Stimulated activated CD4-positive, alpha-beta T cell treated with anti-CD3 and anti-CD28 coated beads, Interleukin-1b, Interleukin-23, amount 100 ng/mL, for 1 hour (primary cell): Measurements from ENCODE around the gene PPM1F.

Experiments used
- DNase-seq, 2 donors: peaks; one replicate each; pipeline ENCODE4 v3.0.0-alpha.2; 2020; ENCODE audit warnings: low read depth in 2 of 2

PPM1F gene

DNA sequence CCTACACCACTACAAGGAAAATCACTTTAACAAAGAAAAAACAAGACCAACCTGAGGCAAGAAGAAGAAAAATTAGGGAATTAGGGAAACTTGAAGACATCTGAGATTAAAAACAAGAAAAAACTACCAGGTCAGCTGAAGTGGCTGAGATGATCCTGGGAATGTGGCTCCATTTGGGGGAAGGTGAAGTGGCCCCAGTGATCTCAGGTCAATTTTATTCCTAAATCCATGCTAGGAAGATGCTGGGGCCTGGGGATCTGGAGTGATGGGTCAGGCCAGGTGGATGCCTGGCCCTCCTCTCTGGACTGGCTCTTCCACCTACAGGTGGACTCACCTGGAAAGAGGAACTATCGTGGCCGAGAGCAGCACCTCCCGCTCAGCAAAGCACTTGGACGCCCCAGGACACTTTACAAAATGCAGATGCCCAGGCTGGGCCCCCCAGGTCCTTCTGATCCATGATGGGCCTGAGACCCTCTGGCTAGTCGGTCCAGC lies 23.3 kb upstream of the PPM1F start:
- DNase-seq: no peak

DNA sequence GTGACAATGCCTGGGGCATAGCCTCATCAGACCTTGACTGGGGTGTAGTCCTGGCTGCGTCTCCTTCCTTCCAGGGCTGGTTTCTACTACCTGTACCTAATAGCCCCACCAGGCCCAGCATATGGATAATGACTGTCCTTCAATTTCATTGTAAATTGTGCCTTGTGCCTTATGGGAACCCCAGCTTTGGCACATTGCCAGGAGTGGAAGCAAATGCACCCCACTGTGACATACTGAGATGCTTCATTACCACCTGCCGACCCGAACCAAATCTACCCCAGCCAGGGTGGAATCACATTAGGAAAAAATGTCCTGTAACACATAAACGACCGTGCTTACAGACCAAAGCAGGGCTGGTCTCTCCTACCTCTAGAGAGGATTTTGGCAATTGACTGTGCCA lies 22.6 kb upstream of the PPM1F start:
- DNase-seq: no peak

DNA sequence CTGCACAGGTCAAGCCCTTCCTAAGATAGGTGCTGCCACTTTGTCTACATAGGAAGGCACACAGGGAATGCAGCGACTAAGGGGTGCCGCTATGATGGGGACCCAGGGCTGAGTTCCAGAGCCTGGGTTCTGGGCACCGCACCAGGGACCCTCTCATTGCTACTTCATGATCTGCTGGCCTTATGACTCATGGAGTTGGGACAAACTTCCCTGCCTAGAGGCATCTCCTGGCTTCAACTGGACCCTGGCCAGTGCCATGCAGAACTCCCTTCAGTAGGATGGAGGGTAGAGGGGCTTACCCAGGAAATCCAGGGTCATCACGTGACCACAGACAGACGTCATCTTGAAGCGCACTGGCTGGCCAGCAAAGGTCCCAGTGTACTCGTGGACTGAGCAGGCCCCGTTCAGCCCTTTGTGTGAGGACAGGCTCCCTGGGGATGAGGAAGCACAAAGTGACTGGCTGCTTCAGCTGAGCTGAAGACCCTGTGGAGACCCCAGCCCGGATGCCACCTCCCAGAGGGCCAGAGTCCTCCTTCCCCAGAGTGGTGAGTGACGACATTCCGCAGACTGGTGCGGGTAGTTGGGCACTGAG lies 21.5 kb upstream of the PPM1F start:
- DNase-seq: no peak

DNA sequence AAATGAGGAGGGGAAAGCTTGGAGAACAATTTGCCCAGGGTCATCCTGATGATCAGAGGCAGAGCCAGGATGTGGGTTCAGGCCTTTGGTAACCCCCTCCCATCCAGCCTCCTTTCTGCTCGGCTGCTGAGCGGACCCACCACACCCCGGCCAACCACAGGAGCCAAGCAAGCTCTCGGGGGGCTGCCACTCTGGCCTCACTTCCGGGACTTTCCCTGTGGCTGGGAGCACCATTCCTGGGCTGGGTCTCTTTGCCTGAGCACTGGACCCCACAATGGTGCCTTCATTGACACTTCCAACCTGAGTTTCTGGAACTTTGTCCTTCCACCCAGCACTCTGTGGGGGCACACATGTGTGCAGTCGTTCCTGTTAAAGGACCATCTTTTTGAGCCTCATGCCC lies 20.2 kb upstream of the PPM1F start:
- DNase-seq: no peak

DNA sequence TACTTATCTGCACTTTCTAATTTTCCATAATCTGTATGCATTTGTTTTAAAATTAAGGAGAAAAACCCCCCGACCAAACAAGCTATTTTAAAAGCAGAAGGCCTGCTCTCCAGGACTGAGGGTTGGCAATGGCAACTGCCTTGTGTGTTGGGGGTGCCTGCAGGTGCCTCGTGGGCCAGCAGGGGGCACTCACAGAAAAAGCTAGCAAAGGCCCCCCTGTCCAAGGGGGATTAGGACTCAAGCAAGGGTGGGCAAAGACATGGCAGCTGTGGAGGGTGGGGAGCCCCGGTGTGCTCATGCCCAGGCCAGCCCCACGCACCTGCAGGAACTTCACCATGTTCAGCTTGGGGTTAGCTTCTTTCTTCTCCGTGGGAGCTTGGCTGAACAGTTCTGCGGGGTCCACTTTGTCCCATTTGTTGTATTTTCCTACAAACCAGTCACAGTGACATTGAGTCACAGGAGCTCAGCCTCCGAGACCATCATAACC lies 19.7 kb upstream of the PPM1F start:
- peak; percentile 8 to 31 for DNase-seq

DNA sequence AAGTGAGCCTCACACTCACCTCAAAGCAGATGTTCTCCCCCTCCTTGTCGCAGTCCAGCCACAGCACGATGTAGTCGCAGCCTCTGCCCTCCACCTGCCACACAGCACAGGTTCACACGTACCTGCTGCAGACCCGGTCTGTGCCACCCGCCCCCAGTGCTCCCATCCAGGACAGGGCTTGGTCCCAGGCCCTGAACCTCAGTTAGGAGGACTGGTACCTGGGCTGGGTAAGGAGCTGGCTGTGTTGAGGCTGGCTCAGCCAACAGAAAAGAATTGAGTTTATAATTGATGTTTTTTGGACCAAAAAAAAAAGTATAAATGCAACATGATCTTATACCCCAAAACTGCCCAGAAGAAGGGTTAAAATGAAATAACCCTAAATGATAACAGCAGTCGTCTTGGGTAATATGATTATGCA lies 19.2 kb upstream of the PPM1F start:
- no peak for DNase-seq

DNA sequence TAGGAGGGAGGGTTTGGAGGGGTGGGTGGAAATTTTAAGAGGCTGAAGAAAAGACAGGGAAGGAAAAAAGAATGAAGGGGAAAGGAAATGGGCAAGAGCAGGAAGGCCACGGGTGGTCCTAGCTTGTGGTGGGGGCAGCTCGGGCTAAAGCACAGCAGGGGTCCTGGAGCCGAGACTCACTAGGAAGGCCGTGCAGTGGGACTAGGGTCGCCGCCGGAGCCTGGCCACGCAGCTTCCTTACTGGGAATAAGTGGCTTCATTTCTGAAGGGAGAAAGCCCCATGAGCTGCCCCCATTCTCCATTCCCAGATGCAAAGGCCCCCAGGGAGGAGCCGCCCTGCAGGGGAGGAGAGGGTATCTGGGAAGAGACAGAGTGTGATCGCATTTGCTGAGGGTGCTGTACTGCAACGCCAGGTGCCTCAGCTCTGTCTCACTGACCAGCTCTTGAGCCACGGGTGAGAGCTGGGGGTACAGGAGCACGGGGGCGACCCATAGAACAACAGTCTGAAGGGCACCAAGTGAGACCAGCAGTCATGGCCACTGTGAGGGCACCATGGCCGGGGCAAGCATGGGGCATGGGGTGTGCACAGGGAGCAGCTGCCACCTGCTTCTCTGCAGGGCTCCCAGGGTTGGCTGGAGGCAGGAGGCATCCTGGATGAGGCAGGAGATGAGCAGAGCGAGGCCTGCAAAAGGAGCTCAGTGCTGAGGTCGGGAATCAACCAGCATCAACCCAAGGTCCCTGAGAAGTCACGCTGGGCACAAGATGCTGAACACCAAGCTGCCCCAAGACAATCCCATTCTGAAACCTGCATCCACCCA lies 18.4 kb upstream of the PPM1F start:
- DNase-seq: no peak

DNA sequence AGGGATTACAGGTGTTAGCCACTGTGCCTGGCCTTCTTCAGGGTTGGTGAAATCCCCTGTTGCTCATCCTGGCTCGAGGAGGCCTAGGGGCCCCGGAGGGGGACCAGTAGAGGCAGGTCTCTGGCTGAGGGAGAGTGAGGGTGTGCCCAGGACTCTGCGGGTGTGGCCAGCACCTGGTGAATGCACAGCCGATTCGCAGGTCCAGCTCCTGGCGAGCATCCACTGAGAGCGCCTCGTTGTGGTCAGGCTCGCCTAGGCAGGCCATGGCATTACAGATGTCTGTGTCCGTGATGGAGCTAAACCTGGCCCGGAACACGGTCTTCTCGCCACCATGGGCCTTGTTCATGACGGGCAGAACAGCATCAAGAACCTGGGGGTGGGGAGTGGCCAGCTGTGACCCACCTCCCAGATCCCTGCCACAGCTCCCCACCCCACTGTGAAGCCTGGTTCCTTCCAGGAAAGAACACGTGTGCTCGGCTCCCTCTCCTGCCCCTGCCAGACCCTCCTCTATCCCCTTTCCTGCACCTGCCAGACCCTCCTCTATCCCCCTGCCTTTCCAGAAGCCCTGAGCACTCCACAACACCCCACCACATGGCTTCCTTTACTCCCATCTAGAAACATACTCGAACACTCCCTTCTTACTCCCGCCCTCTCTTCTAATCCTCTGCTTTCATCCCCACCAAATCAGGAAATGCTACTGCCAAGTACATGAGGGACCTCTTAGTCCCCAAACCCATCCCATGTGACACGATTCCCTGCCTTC lies 17.6 kb upstream of the PPM1F start:
- DNase-seq: no peak

DNA sequence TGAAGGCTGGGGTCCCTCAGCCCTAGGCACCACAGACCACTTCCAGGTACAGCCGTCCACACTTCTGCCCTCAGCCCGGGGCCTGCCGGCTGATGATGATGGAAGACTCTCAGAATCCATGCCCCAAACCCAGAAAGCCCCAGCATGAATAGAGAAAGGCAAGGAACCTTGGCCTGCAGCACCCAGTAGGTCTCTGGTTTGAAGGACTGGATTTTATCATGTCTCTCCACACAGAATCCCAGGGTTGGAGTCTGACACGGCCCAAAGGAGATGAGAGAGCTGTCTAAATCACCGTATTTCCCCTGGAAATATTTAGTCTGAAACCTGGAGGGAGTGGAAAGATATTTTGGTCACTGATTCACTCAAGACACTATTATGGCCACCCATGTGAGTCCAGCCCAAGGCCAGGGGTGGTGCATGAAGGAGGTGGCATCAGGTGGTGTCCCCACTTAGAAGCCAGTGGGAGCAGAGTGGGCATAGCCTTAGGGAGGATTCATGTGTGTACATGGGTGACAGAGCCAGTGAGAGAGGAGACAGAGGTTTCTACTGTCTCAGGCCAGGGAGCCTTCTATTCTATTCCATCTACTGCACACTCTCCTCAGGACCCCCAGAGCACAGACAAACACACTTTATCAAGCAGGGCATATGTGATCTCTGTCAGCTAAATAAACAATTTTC lies 15.9 kb upstream of the PPM1F start:
- DNase-seq: no peak

DNA sequence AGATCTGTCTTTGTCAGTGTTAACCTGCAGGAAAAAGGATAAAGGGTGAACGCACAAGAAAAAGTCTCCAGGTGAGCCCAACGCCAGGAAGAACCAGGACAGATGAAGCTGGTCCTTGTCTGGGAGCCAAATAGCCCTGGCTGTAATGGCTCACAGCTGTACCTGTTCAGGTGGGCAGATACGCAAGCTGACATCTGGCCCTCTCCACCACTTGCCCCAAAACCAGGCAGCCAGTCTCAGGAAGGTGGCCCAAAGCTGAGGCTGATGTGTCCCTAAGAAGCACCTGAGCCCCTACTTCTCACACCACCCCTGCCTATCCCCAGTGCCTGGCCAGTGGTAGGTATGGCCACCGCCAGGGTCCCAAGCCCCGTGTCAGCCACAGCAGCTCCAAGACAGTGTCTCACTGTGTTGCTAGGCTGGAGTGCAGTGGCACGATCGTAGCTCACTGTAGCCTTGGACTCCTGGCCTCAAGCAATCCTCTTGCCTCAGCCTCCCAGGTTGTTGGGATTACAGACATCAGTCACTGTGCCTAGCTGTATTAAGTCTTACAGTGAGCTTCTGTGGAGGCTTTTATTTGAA lies 15.1 kb upstream of the PPM1F start:
- no peak for DNase-seq

DNA sequence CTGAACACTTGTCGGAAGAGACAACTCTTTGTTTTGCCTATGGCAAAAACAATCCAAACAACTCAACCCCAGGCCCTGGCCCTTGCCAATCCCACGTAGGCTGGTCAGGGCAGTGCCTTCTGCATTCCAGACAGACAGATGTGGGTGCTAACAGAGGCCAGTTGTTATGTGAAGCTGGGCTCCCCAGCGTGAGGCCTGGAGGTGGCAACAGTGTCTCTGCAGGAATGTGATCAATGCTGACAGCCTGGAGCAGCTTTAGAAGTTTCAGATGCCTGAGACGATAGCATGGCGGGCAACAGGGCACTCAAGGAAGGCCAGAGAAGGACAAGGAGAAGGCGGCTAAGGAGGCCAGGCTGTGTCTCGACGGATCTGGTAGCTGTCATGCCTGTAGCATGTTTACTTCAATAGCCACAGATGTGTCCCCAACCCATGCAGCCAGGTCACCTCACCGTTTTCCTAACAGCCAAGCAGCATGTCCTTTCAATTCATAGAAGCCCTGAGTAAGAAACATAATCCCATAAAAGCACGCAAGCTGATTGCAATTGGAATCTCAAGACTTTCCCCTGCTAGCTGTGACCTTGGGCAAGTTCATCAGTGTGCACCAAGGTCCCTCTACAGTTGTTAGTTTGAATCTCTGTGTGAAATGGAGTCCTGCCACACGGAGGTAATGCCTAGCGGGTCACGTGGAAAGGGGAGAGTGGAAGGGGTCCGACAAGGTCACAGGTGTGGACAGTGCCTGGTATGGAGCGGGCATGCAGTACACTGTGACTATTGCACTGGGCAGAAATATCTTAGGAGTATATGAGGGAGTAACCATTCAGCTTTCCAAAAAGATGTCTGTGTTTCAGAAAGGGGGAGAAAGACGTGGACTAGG lies 14.2 kb upstream of the PPM1F start:
- no peak for DNase-seq

DNA sequence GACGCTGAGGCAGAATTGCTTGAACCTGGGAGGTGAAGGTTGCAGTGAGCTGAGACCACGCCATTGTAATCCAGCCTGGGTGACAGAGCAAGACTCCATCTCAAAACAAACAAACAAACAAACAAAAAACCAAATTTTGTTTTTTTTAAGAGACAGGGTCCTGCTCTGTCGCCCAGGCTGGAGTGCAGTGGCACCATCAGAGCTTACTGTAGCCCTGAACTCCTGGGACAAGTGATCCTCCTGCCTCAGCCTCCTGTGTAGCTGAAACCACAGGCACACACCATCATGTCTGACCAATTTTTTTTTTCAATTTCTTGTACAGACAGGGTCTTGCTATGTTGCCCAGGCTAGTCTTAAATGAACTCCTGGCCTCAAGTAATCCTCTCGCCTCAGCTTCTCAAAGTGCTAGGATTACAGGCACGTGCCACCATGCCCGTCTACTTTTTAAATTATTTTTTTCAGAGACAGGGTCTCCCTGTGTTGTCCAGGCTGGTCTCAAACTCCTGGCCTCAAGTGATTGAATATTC lies 13.2 kb upstream of the PPM1F start:
- DNase-seq: no peak

DNA sequence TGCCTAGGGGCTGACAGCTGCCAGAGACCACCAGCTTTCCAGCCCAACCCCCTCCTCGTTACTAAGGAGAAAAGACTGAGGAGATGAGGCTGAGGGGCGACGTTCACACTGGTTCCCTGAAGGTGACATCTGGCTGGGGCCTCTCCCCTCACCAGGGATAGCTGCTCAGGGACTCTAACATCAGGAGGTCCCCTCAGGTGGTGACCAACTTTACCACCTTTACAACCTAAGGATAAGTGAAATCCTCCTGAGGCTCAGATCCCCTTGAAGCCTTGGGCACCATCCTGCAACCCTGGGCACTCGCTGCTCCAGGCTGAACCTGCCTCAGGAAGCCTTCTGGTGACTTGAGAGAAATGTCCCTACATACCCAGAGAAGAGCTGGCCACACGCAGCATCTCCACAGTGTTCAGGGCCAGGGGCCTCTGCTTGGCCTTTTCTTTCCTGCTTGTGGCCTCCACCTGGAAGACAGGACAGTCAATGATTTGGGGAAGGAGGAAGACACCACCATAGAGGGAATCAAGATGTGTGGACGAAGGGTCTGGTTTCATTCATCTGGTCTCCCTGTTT lies 12.4 kb upstream of the PPM1F start:
- no peak for DNase-seq

DNA sequence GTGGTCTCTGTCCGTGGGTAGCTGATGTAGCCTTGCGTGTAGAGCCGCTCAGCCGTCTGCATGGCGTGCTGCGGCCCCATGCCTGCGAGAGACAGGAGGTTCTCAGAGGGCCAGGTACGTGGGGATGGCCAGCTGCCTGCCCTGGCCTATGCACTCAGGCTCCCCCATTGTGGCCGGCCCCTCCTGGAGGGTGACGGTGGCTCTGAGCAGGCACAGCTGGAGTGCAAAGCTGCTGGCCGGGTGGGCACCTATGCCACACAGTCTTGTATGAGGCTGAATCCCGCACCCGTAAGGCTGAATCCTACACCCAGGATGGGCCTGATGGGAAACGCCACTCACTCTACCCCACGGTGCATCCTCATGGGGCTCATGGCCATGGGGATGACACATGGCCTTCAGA lies 11.6 kb upstream of the PPM1F start:
- DNase-seq: no peak

DNA sequence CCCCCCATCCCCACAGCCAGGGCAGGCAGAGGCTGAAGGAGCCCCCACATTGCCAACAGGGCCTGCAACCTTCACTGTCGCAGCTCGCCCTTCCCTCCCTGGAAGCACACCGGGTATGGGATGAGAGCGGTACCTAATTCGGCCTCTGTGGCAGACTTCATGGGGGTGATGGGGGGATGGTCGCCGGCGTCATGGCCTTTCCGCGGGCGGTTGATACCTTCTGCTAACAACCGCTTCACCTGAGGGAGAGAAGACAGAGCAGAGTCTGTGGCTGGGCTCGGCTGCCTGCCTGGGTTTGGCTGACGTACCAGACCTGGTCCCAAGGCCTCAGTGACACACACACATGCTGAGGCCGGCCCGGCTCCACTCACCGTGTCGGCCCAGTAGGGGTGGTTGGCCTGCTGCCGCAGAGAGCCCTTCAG lies 11.2 kb upstream of the PPM1F start:
- no peak for DNase-seq

DNA sequence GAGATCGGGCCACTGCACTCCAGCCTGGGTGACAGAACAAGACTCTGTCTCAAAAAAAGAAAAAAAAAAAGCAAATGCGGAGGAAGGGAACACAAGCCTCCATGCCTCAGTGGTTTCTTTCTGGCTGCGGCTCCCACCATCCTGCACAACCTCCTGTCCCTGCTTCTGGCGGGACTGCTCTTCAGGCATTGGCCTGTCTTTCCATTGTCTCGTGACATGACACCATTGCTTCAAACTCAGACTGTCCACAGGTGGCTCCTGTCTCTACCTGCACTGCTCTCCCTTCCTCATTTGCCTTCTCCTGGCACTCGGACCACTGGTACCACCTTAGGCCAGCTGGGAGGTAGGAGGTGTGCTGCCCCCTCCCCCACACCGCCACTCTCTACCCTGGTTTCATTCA lies 10.6 kb upstream of the PPM1F start:
- no peak for DNase-seq

DNA sequence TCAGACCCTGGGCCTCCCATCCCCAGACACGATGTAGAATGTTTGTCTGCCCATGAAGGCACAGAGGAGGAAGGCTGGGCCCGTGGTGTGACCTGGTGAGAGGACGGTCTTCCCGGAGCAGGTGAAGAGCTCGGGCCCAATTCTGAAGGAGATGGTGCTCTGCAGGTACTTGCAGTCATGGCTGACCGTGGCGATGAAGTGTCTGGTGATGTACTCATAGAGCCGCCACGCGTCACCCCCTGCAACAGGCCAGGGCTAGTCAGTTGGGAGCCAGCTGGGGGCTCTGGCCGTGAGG lies 10.0 kb upstream of the PPM1F start:
- DNase-seq: no peak

DNA sequence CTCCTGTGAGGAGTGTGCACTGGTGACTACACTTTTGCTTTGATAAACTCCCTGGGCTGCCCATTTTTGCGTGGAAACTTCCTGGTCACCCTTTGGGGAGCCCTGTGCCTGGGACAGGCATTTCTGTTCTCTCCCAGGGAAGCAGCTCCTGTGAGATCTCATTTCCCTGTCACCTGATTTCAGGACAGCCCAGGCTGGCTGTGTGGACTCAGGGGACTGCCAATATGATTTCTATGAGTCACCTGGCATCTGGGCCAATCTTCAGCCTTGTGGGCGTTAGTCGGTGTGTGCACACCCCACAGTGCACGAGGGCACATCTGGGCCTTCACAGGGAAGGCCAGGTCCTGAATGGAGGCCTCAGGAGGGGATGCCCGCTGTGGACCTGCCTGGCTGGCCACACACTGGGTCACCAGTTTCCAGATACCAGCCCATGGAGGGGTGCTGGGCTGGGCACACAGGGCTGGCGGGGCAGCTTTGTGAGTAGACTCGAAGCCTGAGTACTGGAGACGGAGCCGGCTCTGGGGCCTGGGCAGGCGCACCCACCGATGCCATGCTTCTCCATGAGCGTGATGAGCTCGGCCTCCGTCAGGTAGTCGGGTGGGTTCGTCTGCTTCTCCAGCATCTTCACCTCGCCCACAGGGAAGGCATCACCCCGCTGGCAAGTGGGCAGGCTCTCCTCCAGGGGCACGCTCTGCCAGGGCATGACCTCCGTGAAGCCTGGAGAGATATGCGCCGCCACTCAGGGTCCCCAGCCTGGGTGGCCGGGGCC lies 9.4 kb upstream of the PPM1F start:
- no peak for DNase-seq

DNA sequence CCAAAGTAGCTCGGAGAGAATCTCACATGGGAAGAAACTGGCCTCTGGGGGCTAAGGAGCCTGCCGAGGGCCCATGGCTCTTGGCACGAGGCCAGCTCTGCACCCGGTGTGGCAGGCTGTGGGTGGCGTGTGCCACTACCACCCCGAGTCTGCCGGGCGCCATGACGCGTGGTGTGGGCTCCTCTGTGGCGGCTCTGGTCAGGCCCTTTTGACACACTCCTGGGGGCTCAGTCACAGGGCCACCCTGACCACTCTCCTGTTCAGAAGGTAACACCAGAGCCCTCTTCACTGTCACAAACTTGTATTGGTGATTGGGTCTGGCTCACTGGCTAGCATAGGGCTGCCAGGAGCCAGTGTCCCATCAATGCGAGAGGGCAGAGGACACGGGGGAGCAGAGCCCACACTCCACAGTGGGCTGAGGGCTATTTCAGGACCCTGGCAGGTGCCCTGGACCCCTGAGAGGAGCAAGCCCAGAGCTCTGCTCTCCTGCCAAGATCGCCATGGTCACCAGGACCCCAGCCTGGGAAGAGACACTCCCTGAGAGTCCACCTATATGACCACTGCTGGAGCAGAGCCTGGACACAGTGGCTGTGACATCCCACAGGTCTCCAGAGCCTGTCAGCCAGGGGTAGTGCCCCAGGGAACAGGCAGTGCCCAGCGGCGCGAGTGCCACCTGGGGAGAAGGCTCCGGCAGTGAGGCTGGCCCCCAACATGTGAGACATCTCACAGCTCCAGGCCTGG lies 8.6 kb upstream of the PPM1F start:
- DNase-seq: no peak
